Embryonic facial prominence (tissue), 1 donor: ENCODE data around the gene HHATL.

Source experiments
- DNase-seq: peaks from one replicate; pipeline ENCODE4 v3.0.0-alpha.2; 2016; ENCODE audit errors: extremely low spot score

HHATL gene

GRCh38 chr3:42702066-42702951, at the start of gene HHATL:
HHATL (minus strand) TSS chr3:42702798; CDS start chr3:42700826, 1,972 bp downstream.
- no peak for DNase-seq

- DNase-seq, result no peak
Measured at GRCh38 chr3:42751609-42752008, 49.0 kb upstream of the HHATL start.

- DNase-seq, result no peak
Measured at GRCh38 chr3:42750834-42751233, 48.2 kb upstream of the HHATL start.

GRCh38 chr3:42749753-42750231, 47.2 kb upstream of the HHATL start:
- peak; percentile 44 for DNase-seq

GRCh38 chr3:42749025-42749752, 46.6 kb upstream of the HHATL start:
- no peak for DNase-seq

- no peak for DNase-seq
Measured at GRCh38 chr3:42747581-42747980, 45.0 kb upstream of the HHATL start.

GRCh38 chr3:42746455-42747450, 44.2 kb upstream of the HHATL start:
- peak; percentile 70 for DNase-seq

GRCh38 chr3:42745776-42746454, 43.3 kb upstream of the HHATL start:
- DNase-seq, result no peak

- no peak for DNase-seq
Measured at GRCh38 chr3:42745291-42745745, 42.7 kb upstream of the HHATL start.

GRCh38 chr3:42743204-42743995, 40.8 kb upstream of the HHATL start:
- DNase-seq, result no peak

GRCh38 chr3:42742688-42743087, 40.1 kb upstream of the HHATL start:
- DNase-seq, result no peak

- DNase-seq, result no peak
Measured at GRCh38 chr3:42742259-42742658, 39.7 kb upstream of the HHATL start.

- DNase-seq, result no peak
Measured at GRCh38 chr3:42741796-42742195, 39.2 kb upstream of the HHATL start.

- no peak for DNase-seq
Measured at GRCh38 chr3:42739401-42740158, 37.0 kb upstream of the HHATL start.

- DNase-seq, result no peak
Measured at GRCh38 chr3:42736531-42736930, 33.9 kb upstream of the HHATL start.

GRCh38 chr3:42736081-42736480, 33.5 kb upstream of the HHATL start:
- DNase-seq, result no peak

- no peak for DNase-seq
Measured at GRCh38 chr3:42735615-42736014, 33.0 kb upstream of the HHATL start.

GRCh38 chr3:42735019-42735418, 32.4 kb upstream of the HHATL start:
- no peak for DNase-seq

GRCh38 chr3:42734263-42734860, 31.8 kb upstream of the HHATL start:
- DNase-seq, result no peak
